Activated B cell treated with CpG ODN at 0.5 μM for 24 hours (primary cell): ENCODE data around the gene SGK1. TPM values are rescaled to one million over a fixed set of nuclear protein-coding genes. Genes with fewer than 3 reads are reported as not detected.

Experiments used
- ATAC-seq: fragments of 200-7000 bp; cut with Tn5 transposase; one replicate; pipeline ENCODE4 v1.10.0; 2021; ENCODE audit warnings: low read depth, mild to moderate bottlenecking, moderate library complexity
- CTCF ChIA-PET: fragments of 350-600 bp; sonication (Branson Sonifier 250); formaldehyde crosslinking; loops from one replicate; lab custom pipeline; 2021; ENCODE audit warnings: antibody characterized with exemption; lab: Charles Lee
- POLR2A ChIA-PET: fragments of 350-600 bp; sonication (Branson Sonifier 250); formaldehyde crosslinking; loops from one replicate; lab custom pipeline; 2021; ENCODE audit warnings: antibody characterized with exemption; lab: Charles Lee
- DNase-seq: peaks from one replicate; pipeline ENCODE4 v3.0.0; 2022
- H3K27ac Mint-ChIP-seq: one replicate; pipeline ENCODE4 v1.8.0; 2020; ENCODE audit warnings: mixed read lengths
- H3K27me3 Mint-ChIP-seq: one replicate; pipeline ENCODE4 v1.8.0; 2021; ENCODE audit warnings: mixed read lengths
- H3K36me3 Mint-ChIP-seq: one replicate; pipeline ENCODE4 v1.8.0; 2021; ENCODE audit warnings: low read depth, mixed read lengths
- H3K4me1 Mint-ChIP-seq: one replicate; pipeline ENCODE4 v1.8.0; 2021; ENCODE audit warnings: mixed read lengths
- H3K4me3 Mint-ChIP-seq: one replicate; pipeline ENCODE4 v1.8.0; 2020; ENCODE audit warnings: mild to moderate bottlenecking, mixed read lengths
- H3K9me3 Mint-ChIP-seq: one replicate; pipeline ENCODE4 v1.8.0; 2020; ENCODE audit warnings: mixed read lengths
- intact Hi-C: fragments of 100-400 bp; cut with micrococcal nuclease; formaldehyde crosslinking; loops from one replicate; pipeline ENCODE4 v1.15.1; 2024
- total RNA-seq: library from RNA; stranded (reverse); gene quantifications from 2 replicates; pipeline ENCODE4 v1.2.3, GENCODE V29; 2022
- TF ChIP-seq, protein P1 (sequence below): fragments of 200-600 bp; IDR thresholded peaks from one replicate; pipeline ENCODE4 v1.8.0; 2022; ENCODE audit warnings: antibody characterized with exemption, mild to moderate bottlenecking

The SGK1 gene
- total RNA-seq, 1 donor from 2014 or later, result 36.2 TPM

DNA sequence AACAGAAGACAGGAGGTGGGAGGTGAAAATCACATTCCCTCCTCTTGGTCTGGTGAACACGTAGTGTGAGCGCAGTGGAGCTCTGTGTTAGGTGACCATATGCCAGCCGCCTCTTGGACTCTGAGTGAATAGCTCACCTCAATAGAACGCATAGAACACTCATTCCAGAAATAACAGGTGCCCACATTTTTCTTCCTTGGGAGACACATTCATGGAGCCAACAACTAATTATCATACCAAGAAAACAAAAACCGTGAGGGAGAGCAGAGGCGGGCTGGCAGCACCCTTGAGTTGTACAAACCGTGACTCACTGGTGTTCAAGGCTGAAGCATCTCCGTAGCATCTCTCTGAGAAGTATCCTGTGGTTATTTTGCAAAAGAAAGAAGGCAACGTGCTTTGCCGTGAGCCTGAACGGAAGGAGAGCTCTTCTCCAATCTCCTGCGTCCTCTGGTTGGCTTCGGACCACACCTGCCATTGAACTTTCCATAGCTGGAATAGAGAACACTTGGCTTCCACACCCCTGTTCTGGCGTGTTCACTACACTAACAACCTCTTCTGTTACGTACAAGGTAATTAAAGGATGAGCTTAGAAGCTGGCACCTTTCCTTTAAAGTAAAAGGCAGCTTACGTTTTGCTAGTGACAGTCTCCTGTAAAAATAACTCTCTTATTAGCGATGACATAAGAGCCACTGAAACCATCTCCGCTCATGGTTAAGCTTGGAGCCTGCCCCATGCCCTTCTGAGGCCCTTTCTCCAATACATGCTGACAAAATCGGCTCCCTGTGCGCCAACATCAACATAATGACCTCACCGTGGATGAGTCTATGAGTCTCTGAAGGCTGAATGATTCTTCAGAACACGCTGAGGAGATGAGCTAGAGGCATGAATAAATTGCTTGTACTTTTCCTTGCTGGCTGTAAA lies 30.2 kb upstream of the SGK1 start:
- DNase-seq (no peak), ATAC-seq (no peak)
- Mint-ChIP-seq H3K4me3 (no peak overlapping the region), H3K27me3 (no peaks in the 10 kb centered on the region), H3K9me3 (no peaks in the 10 kb centered on the region), H3K27ac (no peak overlapping the region), H3K4me1 (peaks cover 6% of the 10 kb centered on the region), H3K36me3 (no peaks in the 10 kb centered on the region)
- TF ChIP-seq, protein P1, sequence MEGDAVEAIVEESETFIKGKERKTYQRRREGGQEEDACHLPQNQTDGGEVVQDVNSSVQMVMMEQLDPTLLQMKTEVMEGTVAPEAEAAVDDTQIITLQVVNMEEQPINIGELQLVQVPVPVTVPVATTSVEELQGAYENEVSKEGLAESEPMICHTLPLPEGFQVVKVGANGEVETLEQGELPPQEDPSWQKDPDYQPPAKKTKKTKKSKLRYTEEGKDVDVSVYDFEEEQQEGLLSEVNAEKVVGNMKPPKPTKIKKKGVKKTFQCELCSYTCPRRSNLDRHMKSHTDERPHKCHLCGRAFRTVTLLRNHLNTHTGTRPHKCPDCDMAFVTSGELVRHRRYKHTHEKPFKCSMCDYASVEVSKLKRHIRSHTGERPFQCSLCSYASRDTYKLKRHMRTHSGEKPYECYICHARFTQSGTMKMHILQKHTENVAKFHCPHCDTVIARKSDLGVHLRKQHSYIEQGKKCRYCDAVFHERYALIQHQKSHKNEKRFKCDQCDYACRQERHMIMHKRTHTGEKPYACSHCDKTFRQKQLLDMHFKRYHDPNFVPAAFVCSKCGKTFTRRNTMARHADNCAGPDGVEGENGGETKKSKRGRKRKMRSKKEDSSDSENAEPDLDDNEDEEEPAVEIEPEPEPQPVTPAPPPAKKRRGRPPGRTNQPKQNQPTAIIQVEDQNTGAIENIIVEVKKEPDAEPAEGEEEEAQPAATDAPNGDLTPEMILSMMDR, result no peak
- CTCF ChIA-PET, result interaction anchor here (1.1 kb wide), 1 partner anchor 293 kb away, joined by 3 read pairs; no protein-coding TSS in a partner anchor
- POLR2A ChIA-PET, result no interaction called here
- intact Hi-C loops, result no loop called here

GRCh38 chr6:134346932-134347545 lies 29.1 kb upstream of the SGK1 start:
- ChIA-PET POLR2A (interaction anchor here (0.6 kb wide), 1 partner anchor 306 kb away, joined by 3 read pairs; no protein-coding TSS in a partner anchor), CTCF (interaction anchor here (0.6 kb wide), 1 partner anchor 1198 kb away, joined by 3 read pairs; no protein-coding TSS in a partner anchor)
- ATAC-seq (no peak), DNase-seq (no peak)
- Mint-ChIP-seq H3K9me3 (no peaks in the 10 kb centered on the region), H3K4me3 (no peak overlapping the region), H3K27ac (no peak overlapping the region), H3K36me3 (no peaks in the 10 kb centered on the region), H3K27me3 (no peaks in the 10 kb centered on the region), H3K4me1 (peaks cover 6% of the 10 kb centered on the region)
- intact Hi-C loops, result no loop called here
- TF ChIP-seq, protein P1, result no peak

GRCh38 chr6:134345789-134346188 lies 27.9 kb upstream of the SGK1 start:
- DNase-seq (no peak), ATAC-seq (no peak)
- POLR2A ChIA-PET, result no interaction called here
- no peaks in the 10 kb centered on the region for H3K9me3 Mint-ChIP-seq
- intact Hi-C loops, result no loop called here
- no peaks in the 10 kb centered on the region for H3K4me1 Mint-ChIP-seq
- H3K36me3 Mint-ChIP-seq, result no peaks in the 10 kb centered on the region
- TF ChIP-seq, protein P1, result no peak
- CTCF ChIA-PET, result no interaction called here
- H3K27me3 Mint-ChIP-seq, result no peaks in the 10 kb centered on the region
- H3K4me3 Mint-ChIP-seq, result no peak overlapping the region
- H3K27ac Mint-ChIP-seq, result no peak overlapping the region

- H3K9me3 Mint-ChIP-seq, result no peaks in the 10 kb centered on the region
- DNase-seq (no peak), ATAC-seq (no peak)
- H3K4me1 Mint-ChIP-seq, result peaks cover 6% of the 10 kb centered on the region
- ChIA-PET POLR2A (no interaction called here), CTCF (no interaction called here)
- TF ChIP-seq, protein P1, result no peak
- intact Hi-C loops, result no loop called here
- no peaks in the 10 kb centered on the region for H3K27me3 Mint-ChIP-seq
- H3K4me3 Mint-ChIP-seq, result no peak overlapping the region
- H3K36me3 Mint-ChIP-seq, result no peaks in the 10 kb centered on the region
- H3K27ac Mint-ChIP-seq, result no peak overlapping the region
These were observed 25.2 kb upstream of the SGK1 start for GRCh38 chr6:134343066-134343465.

DNA sequence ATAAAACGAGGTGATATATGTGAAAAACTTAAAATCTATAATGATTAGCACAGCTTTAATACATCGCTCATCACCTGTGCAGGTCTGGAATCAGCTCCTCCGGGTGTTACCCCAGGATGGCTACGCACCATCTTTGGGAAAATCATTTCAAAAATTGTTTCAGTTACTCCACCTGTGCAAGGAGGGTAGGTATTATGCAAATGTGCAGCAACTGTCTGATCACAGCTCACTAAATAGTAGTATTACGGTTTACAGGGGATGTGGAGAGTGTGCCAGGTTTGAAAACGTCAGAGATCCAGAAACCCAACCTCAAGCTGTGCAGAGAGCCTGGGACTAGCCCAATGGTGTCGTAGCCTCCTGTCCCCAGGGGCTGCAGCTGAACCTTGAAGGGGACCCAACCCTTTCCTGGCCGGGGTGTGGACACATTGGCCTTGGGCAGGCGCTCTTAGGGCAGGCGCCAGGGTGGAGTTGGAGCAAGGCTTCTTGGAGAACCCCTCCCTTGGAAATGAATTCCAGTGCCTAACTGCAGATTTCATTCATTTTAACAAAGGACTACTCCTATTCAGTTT lies 24.2 kb upstream of the SGK1 start:
- ATAC-seq (no peak), DNase-seq (no peak)
- H3K4me3 Mint-ChIP-seq, result no peak overlapping the region
- H3K27me3 Mint-ChIP-seq, result no peaks in the 10 kb centered on the region
- H3K4me1 Mint-ChIP-seq, result peaks cover 10% of the 10 kb centered on the region
- intact Hi-C loops, result no loop called here
- H3K27ac Mint-ChIP-seq, result no peak overlapping the region
- CTCF ChIA-PET, result no interaction called here
- TF ChIP-seq, protein P1, result no peak
- POLR2A ChIA-PET, result no interaction called here
- H3K9me3 Mint-ChIP-seq, result no peaks in the 10 kb centered on the region
- H3K36me3 Mint-ChIP-seq, result no peaks in the 10 kb centered on the region
